OCI-LY1 (cell line): ENCODE measurements around the gene DPH6.

ENCODE experiments used
- CTCF ChIP-seq: fragments of 200-600 bp; sonication (generic), shearing (Covaris generic); IDR thresholded peaks from 2 replicates; pipeline ENCODE4 v1.5.1; 2017; ENCODE audit warnings: mild to moderate bottlenecking, antibody characterized with exemption, low read length, moderate library complexity, mixed read lengths
- EZH2 ChIP-seq: fragments of 200-600 bp; sonication (generic), shearing (Covaris generic); IDR thresholded peaks from 2 replicates; pipeline ENCODE4 v1.8.0; 2017; ENCODE audit warnings: borderline replicate concordance, mixed run types, mild to moderate bottlenecking, antibody characterized with exemption, low read length, moderate library complexity, mixed read lengths

- no peak for TF ChIP-seq CTCF
- no peak for TF ChIP-seq EZH2
These were observed 225.1 kb downstream of the DPH6 start for GRCh38 chr15:35320911-35321310.
